Spleen (tissue), 11 donors: ENCODE results near the gene MYLK4. TPM values are rescaled to one million over a fixed set of nuclear protein-coding genes. Genes with fewer than 3 reads are reported as not detected.

Experiments used
- DNase-seq: peaks from one replicate; pipeline ENCODE4 v3.0.0-alpha.2; 2020
- H3K27ac ChIP-seq, 8 donors: fragments of 200-600 bp; sonication (generic) in 7 of 8; 1 replicate in 4 of 8; 2 replicates in 4 of 8; pipeline versions ENCODE4 v1.5.0 to v1.8.0; 2016 to 2021; ENCODE audit warnings: inconsistent platforms in 4 of 8, mild to moderate bottlenecking in 4 of 8, moderate library complexity in 1 of 8
- H3K27me3 ChIP-seq, 7 donors: fragments of 200-600 bp; sonication (generic) in 6 of 7; replicated peaks in 1 of 7; 1 replicate in 4 of 7; 2 replicates in 3 of 7; pipeline versions ENCODE4 v1.5.0 to v1.8.0; 2016 to 2021; ENCODE audit warnings: inconsistent platforms in 3 of 7, mild to moderate bottlenecking in 1 of 7
- H3K36me3 ChIP-seq, 6 donors: fragments of 200-600 bp; sonication (generic) in 5 of 6; 1 replicate in 4 of 6; 2 replicates in 2 of 6; pipeline versions ENCODE4 v1.5.0 to v1.8.0; 2016 to 2021; ENCODE audit warnings: inconsistent platforms in 2 of 6
- H3K4me1 ChIP-seq, 6 donors: fragments of 200-600 bp; sonication (generic) in 5 of 6; 1 replicate in 3 of 6; 2 replicates in 3 of 6; pipeline versions ENCODE4 v1.5.0 to v1.8.0; 2016 to 2021; ENCODE audit warnings: inconsistent platforms in 3 of 6
- H3K4me3 ChIP-seq, 8 donors: fragments of 200-600 bp; sonication (generic) in 7 of 8; 1 replicate in 4 of 8; 2 replicates in 4 of 8; pipeline versions ENCODE4 v1.5.0 to v1.8.0; 2016 to 2021; ENCODE audit warnings: inconsistent platforms in 4 of 8, mild to moderate bottlenecking in 4 of 8, moderate library complexity in 2 of 8
- H3K9me3 ChIP-seq, 8 donors: fragments of 200-600 bp; sonication (generic) in 7 of 8; 1 replicate in 4 of 8; 2 replicates in 4 of 8; pipeline versions ENCODE4 v1.5.0 to v1.8.0; 2016 to 2021; ENCODE audit warnings: inconsistent platforms in 4 of 8
- POLR2A ChIP-seq, 3 donors: fragments of 450-650 bp; IDR thresholded peaks; one replicate each; pipeline ENCODE4 v1.5.1; 2017; ENCODE audit warnings: antibody characterized with exemption in 3 of 3, mild to moderate bottlenecking in 1 of 3
- POLR2AphosphoS5 ChIP-seq, 3 donors: sonication (generic); formaldehyde crosslinking; IDR thresholded peaks; one replicate each; pipeline ENCODE4 v1.5.1; 2017; ENCODE audit warnings: antibody characterized with exemption in 3 of 3
- WGBS, 5 donors: extraction: QIAGEN DNeasy Blood & Tissue Kit in 3 of 5; methylation state at CpG; one replicate each; pipeline versions ENCODE4 v1.1.5 to v1.1.7; 2013 to 2018; 5-methylcytosine and 5-hydroxymethylcytosine counted together
- intact Hi-C: fragments of 100-400 bp; cut with DNase I; formaldehyde crosslinking; loops from one replicate; pipeline ENCODE4 v1.15.0; 2023; ENCODE audit warnings: low total_unique reads
- polyA plus RNA-seq, 3 donors: library from polyadenylated mRNA; stranded (reverse); fragments of 200-250 nt; gene quantifications; one replicate each; pipeline ENCODE4 v1.2.1, GENCODE V29; 2013
- total RNA-seq, 7 donors: library from RNA; depleted of rRNA in 3 of 7; stranded (reverse); fragments of >200 nt in 3 of 7; fragmentation: NEBNext Ultra II Directional in 4 of 7; extraction: Animal tissue kit (Norgen Biotek cat#: 25700) in 4 of 7; gene quantifications; one replicate each; pipeline versions ENCODE4 v1.1.0 to v1.2.1, GENCODE V29; 2016 to 2021
- TF ChIP-seq, protein P1 (sequence below), 11 experiments: fragments of 200-600 bp in 7 of 11; fragments of 450-650 bp in 4 of 11; sonication (generic) in 4 of 11; IDR thresholded peaks in 8 of 11; conservative IDR thresholded peaks in 3 of 11; 1 replicate in 7 of 11; 2 replicates in 4 of 11; pipeline versions ENCODE4 v1.4.0 to v1.8.0; 2016 to 2021; ENCODE audit warnings: antibody characterized with exemption in 11 of 11, inconsistent platforms in 4 of 11, mild to moderate bottlenecking in 1 of 11
- donor health status: healthy with polysubstance abuse.
- donor health status: DM: no; HTN: no; CAD: no; lungs with moderate emphysema.
- donor health status: DM: no; HTN: no; CAD: no.
- donor health status: Bipolar disorder and iron deficiency.
- donor health status: healthy.
- donor health status: DM: no; HTN: no; CAD: no.
- donor health status: DM: yes; HTN: yes; CAD: no.

The MYLK4 gene
- total and polyA plus RNA-seq, 10 donors = 0.21 to 1.9 (median 0.76) TPM

DNA sequence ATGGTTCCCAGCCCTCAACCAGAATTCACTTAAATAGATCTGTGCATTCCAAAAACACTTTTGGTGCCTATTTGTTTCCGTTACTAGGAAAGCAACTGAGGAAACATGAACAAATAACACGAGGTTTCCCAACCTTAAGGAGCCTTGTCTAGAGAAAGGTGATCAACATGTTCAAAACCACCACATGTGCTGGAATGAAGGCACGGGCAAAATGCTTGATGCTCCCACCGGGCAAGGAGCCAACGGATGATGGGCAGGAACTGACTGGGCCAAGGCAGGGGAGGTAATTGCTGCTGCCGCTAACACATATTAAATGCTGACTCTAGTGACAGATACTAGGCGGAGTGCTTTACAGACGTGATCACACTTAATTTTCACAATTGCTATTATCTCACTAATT, 2.5 kb downstream of the MYLK4 start:
- no peak for TF ChIP-seq POLR2A (IDR thresholded peaks at IDR 0.05)
- no peak for TF ChIP-seq POLR2AphosphoS5 (IDR thresholded peaks at IDR 0.05)
- TF ChIP-seq, protein P1, sequence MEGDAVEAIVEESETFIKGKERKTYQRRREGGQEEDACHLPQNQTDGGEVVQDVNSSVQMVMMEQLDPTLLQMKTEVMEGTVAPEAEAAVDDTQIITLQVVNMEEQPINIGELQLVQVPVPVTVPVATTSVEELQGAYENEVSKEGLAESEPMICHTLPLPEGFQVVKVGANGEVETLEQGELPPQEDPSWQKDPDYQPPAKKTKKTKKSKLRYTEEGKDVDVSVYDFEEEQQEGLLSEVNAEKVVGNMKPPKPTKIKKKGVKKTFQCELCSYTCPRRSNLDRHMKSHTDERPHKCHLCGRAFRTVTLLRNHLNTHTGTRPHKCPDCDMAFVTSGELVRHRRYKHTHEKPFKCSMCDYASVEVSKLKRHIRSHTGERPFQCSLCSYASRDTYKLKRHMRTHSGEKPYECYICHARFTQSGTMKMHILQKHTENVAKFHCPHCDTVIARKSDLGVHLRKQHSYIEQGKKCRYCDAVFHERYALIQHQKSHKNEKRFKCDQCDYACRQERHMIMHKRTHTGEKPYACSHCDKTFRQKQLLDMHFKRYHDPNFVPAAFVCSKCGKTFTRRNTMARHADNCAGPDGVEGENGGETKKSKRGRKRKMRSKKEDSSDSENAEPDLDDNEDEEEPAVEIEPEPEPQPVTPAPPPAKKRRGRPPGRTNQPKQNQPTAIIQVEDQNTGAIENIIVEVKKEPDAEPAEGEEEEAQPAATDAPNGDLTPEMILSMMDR (IDR thresholded peaks at IDR 0.05 in 8 of 11, conservative IDR thresholded peaks at IDR 0.05 in 3 of 11) = no peak
- no peak for DNase-seq
- intact Hi-C loops = loop anchor here (5.0 kb wide), 1 partner anchor 1156 kb away; no protein-coding TSS in a partner anchor
- peaks cover 0 to 9% (median 6%) of the 10 kb centered on the region in 6 donors for H3K4me1 ChIP-seq
- 60 to 75% (median 68%) methylated on average over 8 of the region's 8 CpGs for WGBS, 5 donors
- H3K27me3 ChIP-seq = peaks cover 0 to 15% (median 0%) of the 10 kb centered on the region in 7 donors
- no peaks in the 10 kb centered on the region for H3K36me3 ChIP-seq
- no peak overlapping the region for H3K27ac ChIP-seq
- H3K4me3 ChIP-seq = no peak overlapping the region
- H3K9me3 ChIP-seq = no peaks in the 10 kb centered on the region

DNA sequence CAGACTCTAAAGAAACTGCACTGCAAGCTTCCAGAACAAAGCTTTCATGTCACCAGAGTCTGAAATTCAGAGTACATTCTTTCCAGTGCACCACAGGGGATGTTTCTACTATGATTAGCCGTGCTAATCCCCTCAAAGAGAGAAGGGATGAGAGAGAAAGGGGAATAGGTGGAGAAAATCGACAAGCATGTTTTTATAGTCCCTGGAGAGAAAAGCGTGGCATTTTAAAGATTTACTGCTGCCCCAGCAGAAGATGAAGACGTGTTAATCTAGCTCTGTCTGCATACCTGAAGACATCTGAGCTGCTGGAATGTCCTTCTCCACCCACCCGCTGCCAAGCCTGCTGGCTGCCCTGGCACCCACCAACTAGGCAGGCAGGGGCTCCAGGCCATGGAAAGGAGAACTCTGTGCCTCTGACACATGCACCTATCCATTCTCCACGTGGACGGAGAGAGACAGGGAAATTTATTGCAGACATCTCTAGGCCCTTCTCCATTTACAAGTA, 4.1 kb downstream of the MYLK4 start:
- no peak overlapping the region for H3K27ac ChIP-seq
- H3K27me3 ChIP-seq = peaks cover 0 to 10% (median 0%) of the 10 kb centered on the region in 7 donors
- DNase-seq = no peak
- no peak overlapping the region for H3K4me3 ChIP-seq
- no peaks in the 10 kb centered on the region for H3K36me3 ChIP-seq
- no peaks in the 10 kb centered on the region for H3K9me3 ChIP-seq
- TF ChIP-seq POLR2AphosphoS5 (IDR thresholded peaks at IDR 0.05) (no peak), POLR2A (IDR thresholded peaks at IDR 0.05) (no peak)
- TF ChIP-seq, protein P1 (IDR thresholded peaks at IDR 0.05 in 8 of 11, conservative IDR thresholded peaks at IDR 0.05 in 3 of 11) = no peak
- H3K4me1 ChIP-seq = peaks cover 0 to 9% (median 6%) of the 10 kb centered on the region in 6 donors
- 79 to 87% (median 82%) methylated on average over 7 of the region's 7 CpGs for WGBS, 5 donors
- intact Hi-C loops = loop anchor here (5.0 kb wide), 1 partner anchor 1154 kb away; no protein-coding TSS in a partner anchor

DNA sequence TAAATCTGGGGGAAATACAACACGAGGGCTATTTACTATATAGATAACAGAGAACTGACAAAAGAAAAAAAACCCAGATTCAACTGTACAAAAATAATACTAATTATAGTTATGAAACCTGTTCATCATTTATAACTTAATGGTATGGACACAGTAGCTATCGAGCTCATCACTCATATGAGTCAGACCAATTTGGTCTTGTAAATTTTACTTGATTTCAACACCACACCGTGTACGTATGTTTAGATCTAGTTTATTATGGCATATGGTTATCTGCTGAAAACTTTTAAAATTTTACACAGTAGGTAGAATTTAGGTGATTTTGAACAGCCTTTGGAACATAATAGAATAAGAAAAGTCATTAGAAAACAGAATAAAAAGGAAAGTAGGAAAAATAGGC, 5.5 kb downstream of the MYLK4 start:
- H3K4me1 ChIP-seq = peaks cover 0 to 7% (median 6%) of the 10 kb centered on the region in 6 donors
- H3K27ac ChIP-seq = no peak overlapping the region
- H3K36me3 ChIP-seq = no peaks in the 10 kb centered on the region
- 86 to 92% (median 91%) methylated on average over 4 of the region's 4 CpGs for WGBS, 5 donors
- no peaks in the 10 kb centered on the region for H3K9me3 ChIP-seq
- H3K4me3 ChIP-seq = no peak overlapping the region
- no peak for TF ChIP-seq POLR2AphosphoS5 (IDR thresholded peaks at IDR 0.05)
- TF ChIP-seq, protein P1 (IDR thresholded peaks at IDR 0.05 in 8 of 11, conservative IDR thresholded peaks at IDR 0.05 in 3 of 11) = no peak
- TF ChIP-seq POLR2A (IDR thresholded peaks at IDR 0.05) = no peak
- H3K27me3 ChIP-seq = no peaks in the 10 kb centered on the region
- intact Hi-C loops = loop anchor here (5.0 kb wide), 1 partner anchor 1153 kb away; no protein-coding TSS in a partner anchor
- no peak for DNase-seq

DNA sequence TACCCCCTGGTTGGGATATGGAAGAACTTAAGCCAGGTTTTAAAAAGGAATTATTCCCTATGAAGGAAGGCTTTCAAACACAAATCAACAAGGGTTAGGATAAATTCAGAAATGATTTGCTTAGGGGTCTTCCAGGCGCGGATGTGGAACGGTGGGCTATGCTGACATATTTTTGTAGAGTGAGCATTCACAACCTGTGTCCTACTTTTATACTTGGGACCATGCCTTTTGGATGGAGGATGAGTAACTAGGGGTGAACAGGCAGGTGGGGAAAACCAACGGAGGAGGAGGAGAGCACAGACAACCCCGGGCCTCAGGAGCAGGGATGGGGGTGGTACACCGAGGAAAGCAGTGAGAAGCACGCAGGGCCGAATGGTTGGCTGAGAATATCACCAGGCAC, 5.9 kb downstream of the MYLK4 start:
- TF ChIP-seq, protein P1 (IDR thresholded peaks at IDR 0.05 in 8 of 11, conservative IDR thresholded peaks at IDR 0.05 in 3 of 11) = no peak
- TF ChIP-seq POLR2AphosphoS5 (IDR thresholded peaks at IDR 0.05) (no peak), POLR2A (IDR thresholded peaks at IDR 0.05) (no peak)
- H3K27ac ChIP-seq = no peak overlapping the region
- no peak for DNase-seq
- intact Hi-C loops = loop anchor here (5.0 kb wide), 1 partner anchor 1152 kb away; no protein-coding TSS in a partner anchor
- no peaks in the 10 kb centered on the region for H3K9me3 ChIP-seq
- H3K27me3 ChIP-seq = no peaks in the 10 kb centered on the region
- no peak overlapping the region for H3K4me3 ChIP-seq
- WGBS, 5 donors = 91 to 96% (median 94%) methylated on average over 7 to 8 of the region's 8 CpGs
- H3K4me1 ChIP-seq = peaks cover 0 to 2% (median 1%) of the 10 kb centered on the region in 6 donors
- H3K36me3 ChIP-seq = no peaks in the 10 kb centered on the region
